ENCODE data around the gene NELFB.

The NELFB gene

GRCh38 chr9:137313326-137313936, 58.3 kb downstream of the NELFB start:
- no peak for TF ChIP-seq EP300 (IDR thresholded peaks at IDR 0.05; ENCODE audit: borderline replicate concordance)
- no peak for TF ChIP-seq NFIC (IDR thresholded peaks at IDR 0.05)
- TF ChIP-seq TAF1 (IDR thresholded peaks at IDR 0.05; ENCODE audit: low read depth): no peak
- no peak for TF ChIP-seq YY1 (IDR thresholded peaks at IDR 0.05; ENCODE audit: low read depth)
- TF ChIP-seq RAD21 (IDR thresholded peaks at IDR 0.05; ENCODE audit: low read depth): no peak
- TF ChIP-seq MAX (IDR thresholded peaks at IDR 0.05): no peak
- TF ChIP-seq FOXM1 (IDR thresholded peaks at IDR 0.05; ENCODE audit: borderline replicate concordance, low read depth): no peak
- no peak for TF ChIP-seq CREB1 (IDR thresholded peaks at IDR 0.05; ENCODE audit: low read depth)
- no peak for TF ChIP-seq EGR1 (IDR thresholded peaks at IDR 0.05)
- no peak for TF ChIP-seq ZBTB7A (IDR thresholded peaks at IDR 0.05; ENCODE audit: low read depth)
- TF ChIP-seq USF1 (IDR thresholded peaks at IDR 0.05): no peak
- no peak for TF ChIP-seq REST (IDR thresholded peaks at IDR 0.05; ENCODE audit: low read depth)

- TF ChIP-seq ZBTB7A (IDR thresholded peaks at IDR 0.05; ENCODE audit: low read depth) (peak; percentile 36; the same call in 1 of the 2 replicates), TCF12 (IDR thresholded peaks at IDR 0.05; ENCODE audit: low read depth) (0 out of 2 replicates have a peak, but pooled peaks have one; percentile 16), YY1 (IDR thresholded peaks at IDR 0.05; ENCODE audit: low read depth) (no peak), MAX (IDR thresholded peaks at IDR 0.05) (no peak)
These were observed 58.9 kb downstream of the NELFB start for GRCh38 chr9:137313956-137314560.

- TF ChIP-seq REST (IDR thresholded peaks at IDR 0.05; ENCODE audit: low read depth) (no peak), USF1 (IDR thresholded peaks at IDR 0.05) (no peak), EGR1 (IDR thresholded peaks at IDR 0.05) (no peak), ZBTB7A (IDR thresholded peaks at IDR 0.05; ENCODE audit: low read depth) (no peak), FOXM1 (IDR thresholded peaks at IDR 0.05; ENCODE audit: borderline replicate concordance, low read depth) (no peak), TEAD4 (IDR thresholded peaks at IDR 0.05) (no peak), NFIC (IDR thresholded peaks at IDR 0.05) (no peak), TCF12 (IDR thresholded peaks at IDR 0.05; ENCODE audit: low read depth) (no peak), YY1 (IDR thresholded peaks at IDR 0.05; ENCODE audit: low read depth) (no peak), CEBPB (IDR thresholded peaks at IDR 0.05) (no peak), RAD21 (IDR thresholded peaks at IDR 0.05; ENCODE audit: low read depth) (no peak), EP300 (IDR thresholded peaks at IDR 0.05; ENCODE audit: borderline replicate concordance) (no peak)
These were observed 59.7 kb downstream of the NELFB start for GRCh38 chr9:137314561-137315560.

GRCh38 chr9:137315581-137316011, 60.5 kb downstream of the NELFB start:
- TF ChIP-seq TAF1 (IDR thresholded peaks at IDR 0.05; ENCODE audit: low read depth) (no peak), CEBPB (IDR thresholded peaks at IDR 0.05) (no peak), NFIC (IDR thresholded peaks at IDR 0.05) (no peak), ZBTB7A (IDR thresholded peaks at IDR 0.05; ENCODE audit: low read depth) (no peak), MAX (IDR thresholded peaks at IDR 0.05) (no peak)
